Activated CD4-positive, alpha-beta T cell treated with anti-CD3 and anti-CD28 coated beads for 48 hours (primary cell): Measurements from ENCODE around the gene NCAM1.

ENCODE experiments used
- DNase-seq: peaks from one replicate; pipeline ENCODE4 v3.0.0-alpha.2; 2020

NCAM1 gene

GRCh38 chr11:113090716-113091480 is 129.7 kb downstream of the NCAM1 start:
- no peak for DNase-seq

GRCh38 chr11:113091481-113091780 is 130.2 kb downstream of the NCAM1 start:
- no peak for DNase-seq

GRCh38 chr11:113096648-113097047 is 135.4 kb downstream of the NCAM1 start:
- no peak for DNase-seq

GRCh38 chr11:113103932-113104690 is 142.9 kb downstream of the NCAM1 start:
- no peak for DNase-seq

- DNase-seq: no peak
These were observed 143.6 kb downstream of the NCAM1 start for GRCh38 chr11:113104691-113105251.

- DNase-seq: no peak
These were observed 144.4 kb downstream of the NCAM1 start for GRCh38 chr11:113105592-113105991.

GRCh38 chr11:113106507-113106906 is 145.3 kb downstream of the NCAM1 start:
- no peak for DNase-seq

GRCh38 chr11:113110046-113110445 is 148.8 kb downstream of the NCAM1 start:
- no peak for DNase-seq

GRCh38 chr11:113111156-113111555 is 149.9 kb downstream of the NCAM1 start:
- DNase-seq: no peak

GRCh38 chr11:113112307-113112706 is 151.1 kb downstream of the NCAM1 start:
- DNase-seq: no peak

- DNase-seq: peak; percentile 4
These were observed 152.8 kb downstream of the NCAM1 start for GRCh38 chr11:113113801-113114704.

- no peak for DNase-seq
These were observed 153.4 kb downstream of the NCAM1 start for GRCh38 chr11:113114705-113115027.

- DNase-seq: no peak
These were observed 156.9 kb downstream of the NCAM1 start for GRCh38 chr11:113118104-113118503.

- no peak for DNase-seq
These were observed 157.9 kb downstream of the NCAM1 start for GRCh38 chr11:113119074-113119473.

- no peak for DNase-seq
These were observed 158.9 kb downstream of the NCAM1 start for GRCh38 chr11:113119966-113120736.

- DNase-seq: no peak
These were observed 160.5 kb downstream of the NCAM1 start for GRCh38 chr11:113121746-113122145.

GRCh38 chr11:113124006-113124405 is 162.8 kb downstream of the NCAM1 start:
- no peak for DNase-seq

- no peak for DNase-seq
These were observed 163.4 kb downstream of the NCAM1 start for GRCh38 chr11:113124578-113124977.

- DNase-seq: no peak
These were observed 168.2 kb downstream of the NCAM1 start for GRCh38 chr11:113129261-113129992.

GRCh38 chr11:113131036-113131775 is 170.0 kb downstream of the NCAM1 start:
- no peak for DNase-seq

- no peak for DNase-seq
These were observed 171.9 kb downstream of the NCAM1 start for GRCh38 chr11:113133071-113133470.
